ENCODE measurements around the gene FAM78B. TPM values are rescaled to one million over a fixed set of nuclear protein-coding genes. Genes with fewer than 3 reads are reported as not detected.

FAM78B gene
- total RNA-seq, 1 experiment from 2014 or later: not detected

GRCh38 chr1:166053395-166053794 lies 113.4 kb downstream of the FAM78B start:
- TF ChIP-seq CTCF (IDR thresholded peaks at IDR 0.05; ENCODE audit: insufficient read depth in 1 of 2, low read depth in 1 of 2, low read length in 1 of 2, severe bottlenecking in 1 of 2, unreplicated experiment in 1 of 2): no peak
- Mint-ChIP-seq H3K9me3 (ENCODE audit: unreplicated experiment) (no peaks in the 10 kb centered on the region), H3K27me3 (ENCODE audit: insufficient read depth, unreplicated experiment) (peaks cover 8% of the 10 kb centered on the region), H3K36me3 (ENCODE audit: insufficient read depth, unreplicated experiment) (no peaks in the 10 kb centered on the region), H3K27ac (ENCODE audit: unreplicated experiment) (no peak overlapping the region), H3K4me3 (ENCODE audit: unreplicated experiment) (no peak overlapping the region), H3K4me1 (ENCODE audit: low read depth, unreplicated experiment) (no peaks in the 10 kb centered on the region)
- Histone ChIP-seq H3K4me3 (ENCODE audit: low read depth, low read length) (no peak overlapping the region), H3K4me1 (no peaks in the 10 kb centered on the region), H3K36me3 (ENCODE audit: control insufficient read depth, insufficient read depth, low read length) (no peaks in the 10 kb centered on the region), H3K9me3 (no peaks in the 10 kb centered on the region), H3K27me3 (replicated peaks; ENCODE audit: control insufficient read depth, insufficient read depth, low read length) (no peaks in the 10 kb centered on the region; the same call in 1 of the 2 replicates)
- intact Hi-C loops (cut with micrococcal nuclease; ENCODE audit: unreplicated experiment): no loop called here
- no peak for DNase-seq
- ChIA-PET CTCF (no interaction called here), POLR2A (no interaction called here)
- no TSS peak for BruUV-seq (replicated peaks)

- intact Hi-C loops (cut with micrococcal nuclease; ENCODE audit: unreplicated experiment): no loop called here
- CTCF ChIA-PET: no interaction called here
- H3K27ac Mint-ChIP-seq (ENCODE audit: unreplicated experiment): no peak overlapping the region
- no peaks in the 10 kb centered on the region for H3K4me1 ChIP-seq
- H3K4me3 Mint-ChIP-seq (ENCODE audit: unreplicated experiment): no peak overlapping the region
- no TSS peak for BruUV-seq (replicated peaks)
- no peaks in the 10 kb centered on the region for H3K36me3 ChIP-seq (ENCODE audit: control insufficient read depth, insufficient read depth, low read length)
- H3K4me1 Mint-ChIP-seq (ENCODE audit: low read depth, unreplicated experiment): no peaks in the 10 kb centered on the region
- peaks cover 21% of the 10 kb centered on the region for H3K27me3 Mint-ChIP-seq (ENCODE audit: insufficient read depth, unreplicated experiment)
- no peaks in the 10 kb centered on the region for H3K27me3 ChIP-seq (replicated peaks; ENCODE audit: control insufficient read depth, insufficient read depth, low read length)
- POLR2A ChIA-PET: no interaction called here
- no peak overlapping the region for H3K4me3 ChIP-seq (ENCODE audit: low read depth, low read length)
- H3K36me3 Mint-ChIP-seq (ENCODE audit: insufficient read depth, unreplicated experiment): no peaks in the 10 kb centered on the region
- no peak for DNase-seq
- TF ChIP-seq CTCF (IDR thresholded peaks at IDR 0.05; ENCODE audit: insufficient read depth in 1 of 2, low read depth in 1 of 2, low read length in 1 of 2, severe bottlenecking in 1 of 2, unreplicated experiment in 1 of 2): no peak
- H3K9me3 Mint-ChIP-seq (ENCODE audit: unreplicated experiment): no peaks in the 10 kb centered on the region
- no peaks in the 10 kb centered on the region for H3K9me3 ChIP-seq
These were observed 126.4 kb downstream of the FAM78B start for GRCh38 chr1:166040202-166040997.

GRCh38 chr1:166039436-166040201 lies 127.2 kb downstream of the FAM78B start:
- peaks cover 24% of the 10 kb centered on the region for H3K27me3 Mint-ChIP-seq (ENCODE audit: insufficient read depth, unreplicated experiment)
- no TSS peak for BruUV-seq (replicated peaks)
- DNase-seq: no peak

More at GRCh38 chr1:166039436-166040201, 127.2 kb downstream of the FAM78B start:
- Histone ChIP-seq H3K9me3 (no peaks in the 10 kb centered on the region), H3K36me3 (ENCODE audit: control insufficient read depth, insufficient read depth, low read length) (no peaks in the 10 kb centered on the region), H3K4me3 (ENCODE audit: low read depth, low read length) (no peak overlapping the region), H3K27me3 (replicated peaks; ENCODE audit: control insufficient read depth, insufficient read depth, low read length) (no peaks in the 10 kb centered on the region), H3K4me1 (no peaks in the 10 kb centered on the region)
- Mint-ChIP-seq H3K9me3 (ENCODE audit: unreplicated experiment) (no peaks in the 10 kb centered on the region), H3K27ac (ENCODE audit: unreplicated experiment) (no peak overlapping the region), H3K4me1 (ENCODE audit: low read depth, unreplicated experiment) (no peaks in the 10 kb centered on the region), H3K4me3 (ENCODE audit: unreplicated experiment) (no peak overlapping the region), H3K36me3 (ENCODE audit: insufficient read depth, unreplicated experiment) (no peaks in the 10 kb centered on the region)
- intact Hi-C loops (cut with micrococcal nuclease; ENCODE audit: unreplicated experiment): no loop called here
- ChIA-PET POLR2A (no interaction called here), CTCF (no interaction called here)
- TF ChIP-seq CTCF (IDR thresholded peaks at IDR 0.05; ENCODE audit: insufficient read depth in 1 of 2, low read depth in 1 of 2, low read length in 1 of 2, severe bottlenecking in 1 of 2, unreplicated experiment in 1 of 2): no peak
